GM21717 (cell line): ENCODE measurements around the gene CAPN8.

Experiments
- ATAC-seq: cut with Tn5 transposase; IDR thresholded peaks from one replicate; pipeline ENCODE4 v1.9.1; 2021; ENCODE audit warnings: mild to moderate bottlenecking, moderate library complexity; ENCODE audit not compliant: unreplicated experiment

Gene CAPN8

DNA sequence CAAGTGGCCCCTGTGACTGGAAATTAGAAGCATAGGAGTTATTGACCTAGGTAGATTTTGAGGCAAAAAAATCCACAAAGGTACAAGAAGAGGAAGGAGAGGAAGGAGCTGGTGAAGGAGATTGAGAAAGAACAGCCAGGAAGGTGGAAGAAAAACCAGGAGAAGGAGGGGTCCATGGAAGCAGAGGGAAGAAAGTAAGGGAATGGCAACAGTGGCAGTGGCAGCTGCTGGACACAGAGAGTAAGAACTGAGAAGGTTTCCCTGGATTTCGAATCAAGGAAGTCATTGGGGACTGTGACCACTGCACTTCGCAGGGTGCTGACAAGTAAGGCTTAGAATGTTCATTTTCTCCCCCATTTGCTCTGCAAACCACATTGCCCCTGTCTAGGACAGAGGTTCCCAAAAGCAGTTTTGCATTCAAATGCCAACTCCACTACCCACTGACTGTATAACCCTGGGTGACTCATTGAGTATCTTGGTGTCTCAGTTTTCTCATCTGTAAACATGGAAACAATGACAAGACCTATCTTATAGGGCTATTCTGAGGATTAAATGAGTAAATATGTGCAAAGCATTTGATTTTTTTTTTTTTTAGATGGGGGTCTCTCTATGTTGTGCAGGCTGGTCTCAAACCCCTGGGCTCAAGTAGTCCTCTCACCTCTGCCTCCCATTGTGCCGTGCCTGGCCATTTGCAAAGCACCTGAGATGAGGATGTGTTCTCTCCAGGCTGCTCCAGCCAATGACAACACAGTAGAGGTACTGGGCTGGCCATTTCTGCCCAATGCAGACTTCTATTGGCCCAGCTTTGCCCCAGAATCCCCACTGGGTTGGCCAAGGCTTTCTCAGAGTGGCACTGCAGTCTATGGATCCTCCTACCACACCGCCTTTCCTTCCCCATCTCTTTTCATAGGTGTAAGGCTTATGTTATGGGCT is 37.5 kb upstream of the CAPN8 start:
- no peak for ATAC-seq

DNA sequence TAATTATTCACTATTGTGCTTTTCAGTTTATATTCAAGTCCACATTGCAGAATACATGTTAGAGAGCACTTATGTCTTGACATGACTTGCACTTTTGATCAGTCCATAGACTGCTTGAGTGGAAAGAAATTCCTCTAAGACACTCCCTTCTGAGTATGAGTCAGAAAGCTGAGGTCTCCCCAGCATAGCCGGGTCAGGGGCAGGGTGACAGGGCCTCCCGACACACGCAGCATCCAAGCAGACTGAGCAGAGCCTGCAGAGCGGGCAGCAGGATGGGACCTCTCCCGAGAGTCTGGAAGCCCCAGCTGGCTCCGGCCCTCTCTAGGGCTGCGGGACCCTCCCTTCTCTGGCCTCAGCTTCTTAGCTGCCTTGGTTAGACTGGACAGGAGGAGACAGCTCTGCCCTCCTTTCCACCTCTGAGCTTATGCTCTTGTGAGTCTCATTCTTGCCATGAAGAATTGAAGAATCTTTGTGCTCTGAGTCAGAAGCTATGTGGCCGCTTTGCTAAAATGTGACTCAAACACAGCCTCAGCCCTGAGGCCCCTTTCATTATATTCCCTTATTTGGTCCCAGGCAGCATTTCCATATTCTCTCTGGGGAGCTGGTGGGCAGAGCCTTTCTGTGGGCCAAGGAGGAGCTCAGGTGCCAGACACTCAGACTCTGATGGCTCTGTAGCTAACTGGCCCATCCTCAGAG is 35.6 kb upstream of the CAPN8 start:
- no peak for ATAC-seq

- ATAC-seq = no peak
Measured at GRCh38 chr1:223700388-223700918, 35.0 kb upstream of the CAPN8 start.

GRCh38 chr1:223695941-223696340 is 30.4 kb upstream of the CAPN8 start:
- no peak for ATAC-seq

GRCh38 chr1:223695014-223695548 is 29.6 kb upstream of the CAPN8 start:
- ATAC-seq = no peak

- ATAC-seq = no peak
Measured at GRCh38 chr1:223691121-223691520, 25.6 kb upstream of the CAPN8 start.

DNA sequence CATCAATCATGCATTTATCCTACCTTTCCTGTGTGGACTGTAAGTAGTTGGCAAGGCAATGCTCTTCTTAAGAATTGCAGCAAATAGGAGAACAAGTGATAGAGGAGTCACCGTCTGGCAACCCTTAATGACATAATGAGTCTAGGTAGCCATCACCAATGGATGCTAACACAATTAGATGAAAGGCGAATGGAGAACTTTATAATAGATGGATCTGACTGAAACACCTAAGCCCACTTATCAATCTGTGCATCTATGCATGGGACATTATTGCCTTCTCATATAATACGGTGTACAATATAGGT is 18.9 kb upstream of the CAPN8 start:
- no peak for ATAC-seq

DNA sequence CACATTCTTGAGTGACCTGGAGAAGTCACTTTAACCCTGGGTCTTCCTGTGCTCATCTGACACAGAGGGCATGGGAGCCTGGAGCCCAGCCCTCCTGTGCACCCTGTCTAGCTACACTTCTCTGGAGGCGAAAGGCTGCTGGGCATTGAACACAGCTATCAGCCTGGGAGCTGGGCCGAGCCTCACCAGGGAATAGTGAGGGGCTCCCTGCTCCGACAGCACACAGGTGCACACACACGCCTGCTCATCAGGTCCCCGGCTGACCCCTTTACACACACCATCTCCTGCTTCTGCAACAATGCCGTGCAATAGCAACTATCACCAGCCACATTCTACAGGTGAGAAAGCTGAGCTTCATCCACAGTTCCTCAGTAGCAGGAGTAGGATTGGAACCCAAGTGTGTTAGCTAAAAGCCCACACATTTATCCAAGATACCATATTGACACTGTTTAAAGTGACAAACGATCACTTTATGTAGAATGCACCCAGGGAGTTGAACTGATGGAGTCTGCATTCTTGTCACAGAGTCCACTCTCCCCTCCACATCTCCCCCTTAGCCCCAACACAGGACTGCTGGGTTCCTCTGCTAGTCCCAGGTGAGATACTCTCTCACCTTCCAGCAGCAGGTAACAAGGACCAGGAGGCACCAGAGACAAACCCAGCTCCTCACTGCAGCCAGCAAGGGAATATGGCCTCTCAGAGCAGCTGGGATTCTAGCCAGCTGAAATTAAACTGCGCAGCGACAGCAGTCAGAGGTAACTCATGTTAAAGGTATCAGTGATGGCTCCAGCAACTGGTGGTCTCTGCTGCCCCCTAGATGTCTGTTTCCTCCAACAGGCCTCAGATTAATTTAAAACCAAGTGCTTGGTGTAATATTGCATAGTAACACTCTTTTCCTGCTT is 18.3 kb upstream of the CAPN8 start:
- no peak for ATAC-seq

DNA sequence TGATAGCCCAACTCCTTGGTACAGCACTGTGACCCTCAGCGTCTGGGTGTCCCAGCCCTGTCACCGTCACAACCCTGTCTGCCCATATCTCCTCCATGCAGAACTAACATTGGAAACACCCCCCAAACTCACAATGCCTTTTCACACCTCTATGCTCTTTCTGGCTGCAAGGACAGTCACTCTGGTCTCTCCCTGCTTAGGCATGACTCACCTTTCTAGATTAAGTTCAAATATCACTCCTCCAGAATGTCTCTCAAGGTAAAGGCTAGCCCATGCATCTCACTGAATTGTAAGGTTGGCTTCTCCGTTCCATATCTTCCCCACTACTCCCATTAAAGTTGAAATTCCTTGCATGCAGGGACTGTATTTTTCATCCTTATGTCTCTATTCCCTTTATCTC is 17.0 kb upstream of the CAPN8 start:
- ATAC-seq = no peak

- ATAC-seq = no peak
Measured at GRCh38 chr1:223680188-223680587, 14.7 kb upstream of the CAPN8 start.

GRCh38 chr1:223678841-223679240 is 13.3 kb upstream of the CAPN8 start:
- no peak for ATAC-seq

- ATAC-seq = no peak
Measured at GRCh38 chr1:223674119-223674890, 8.8 kb upstream of the CAPN8 start.

GRCh38 chr1:223670458-223671159 is 5.1 kb upstream of the CAPN8 start:
- ATAC-seq = no peak

DNA sequence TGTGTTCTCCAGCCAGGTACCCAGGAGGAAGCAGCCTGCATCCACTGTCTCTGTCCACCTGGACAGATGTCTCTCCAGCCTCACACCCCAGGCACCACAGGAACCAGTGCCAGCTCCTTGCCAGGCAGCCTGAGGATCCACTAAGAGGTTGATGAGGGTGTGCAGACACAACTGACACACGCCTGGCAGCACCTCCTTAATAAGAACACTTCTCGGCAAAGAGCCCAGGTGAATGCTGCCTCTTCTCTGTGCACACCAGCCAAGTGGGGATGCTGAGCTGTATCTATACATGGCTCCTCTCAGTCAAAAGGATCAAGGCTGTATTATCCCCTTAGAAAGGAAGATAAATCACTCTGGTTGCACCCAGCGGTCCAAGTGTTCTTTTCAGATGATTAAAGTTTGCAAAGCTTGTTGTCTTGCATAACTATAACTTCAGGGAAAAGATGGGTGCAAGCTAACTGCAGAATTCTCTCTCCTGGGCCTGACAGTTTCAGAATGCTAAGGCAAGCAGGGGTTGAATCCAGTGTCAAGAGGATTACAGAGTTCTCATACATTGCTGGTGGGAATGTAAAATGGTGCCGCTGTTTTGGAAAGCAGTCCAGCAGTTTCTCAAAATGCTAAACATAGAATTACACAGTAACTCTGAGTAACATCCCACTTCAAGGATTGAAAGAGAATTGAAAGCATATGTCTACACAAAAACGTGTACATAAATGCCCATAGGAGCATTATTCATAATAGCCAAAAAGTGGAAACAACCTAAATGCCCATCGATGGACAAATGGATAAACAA is 3.7 kb upstream of the CAPN8 start:
- no peak for ATAC-seq

- no peak for ATAC-seq
Measured at GRCh38 chr1:223667484-223668182, 2.1 kb upstream of the CAPN8 start.

GRCh38 chr1:223664106-223664505 is 1.4 kb downstream of the CAPN8 start:
- no peak for ATAC-seq

- no peak for ATAC-seq
Measured at GRCh38 chr1:223662943-223663342, 2.6 kb downstream of the CAPN8 start.

- ATAC-seq = no peak
Measured at GRCh38 chr1:223659711-223660110, 5.8 kb downstream of the CAPN8 start.
